Stimulated activated CD8-positive, alpha-beta memory T cell treated with anti-CD3 and anti-CD28 coated beads, Interleukin-15, amount 100 ng/mL, for 1 hour (primary cell): ENCODE data around the gene GPR152.
"Not testable (repeated sequence)": the region's sequence is repeated elsewhere in the genome, so short reads cannot be mapped to it uniquely, and the experiment has no call there.

ENCODE experiments used
- DNase-seq: peaks from one replicate; pipeline ENCODE4 v3.0.0-alpha.2; 2020; ENCODE audit warnings: low read depth

The GPR152 gene

DNA sequence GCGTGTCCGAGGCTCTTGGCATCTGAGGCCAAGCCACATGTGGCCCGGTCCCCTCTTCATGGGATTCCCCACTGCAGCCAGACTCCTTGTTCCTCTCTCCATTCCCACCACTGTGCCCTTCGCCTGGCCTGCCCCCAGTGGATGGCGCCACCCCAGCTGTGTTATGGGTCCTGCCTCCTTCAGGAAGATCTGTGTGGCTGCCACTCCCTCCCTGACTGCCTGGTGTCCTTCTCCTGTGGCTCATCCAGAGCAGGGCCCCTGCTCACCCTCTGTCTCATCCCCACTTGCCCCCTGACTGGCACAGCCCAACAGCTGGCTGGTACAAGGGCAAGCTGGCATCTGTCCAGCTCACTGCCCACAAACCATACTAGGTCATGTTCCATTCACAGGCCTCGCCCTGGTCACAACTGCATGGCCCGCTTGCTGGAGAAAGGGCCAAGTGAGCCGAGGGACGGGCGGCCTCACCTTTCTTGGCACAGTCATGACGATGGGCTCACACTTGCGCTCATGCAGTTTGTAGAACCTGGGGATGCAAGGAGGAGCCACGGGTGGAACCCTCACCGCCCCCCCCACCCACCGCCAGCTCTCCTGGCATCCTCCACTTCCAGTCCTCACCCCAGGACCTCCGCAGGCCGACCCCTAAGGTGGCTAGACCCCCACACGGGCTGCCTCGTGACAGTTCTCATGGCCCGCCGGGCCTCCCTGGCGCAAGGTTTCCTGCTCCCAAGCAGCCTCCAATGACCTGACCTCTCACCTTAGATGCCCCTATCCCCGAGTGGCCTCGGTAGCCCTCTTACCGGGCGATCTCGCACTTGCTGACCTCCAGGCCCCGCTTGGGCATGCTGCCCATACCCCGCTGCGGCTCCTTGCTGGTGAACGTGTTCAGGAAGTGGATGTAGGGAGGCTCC lies 13.0 kb downstream of the GPR152 start:
- no peak for DNase-seq

- no peak for DNase-seq
Observed at GRCh38 chr11:67438158-67438902, 14.2 kb downstream of the GPR152 start.

DNA sequence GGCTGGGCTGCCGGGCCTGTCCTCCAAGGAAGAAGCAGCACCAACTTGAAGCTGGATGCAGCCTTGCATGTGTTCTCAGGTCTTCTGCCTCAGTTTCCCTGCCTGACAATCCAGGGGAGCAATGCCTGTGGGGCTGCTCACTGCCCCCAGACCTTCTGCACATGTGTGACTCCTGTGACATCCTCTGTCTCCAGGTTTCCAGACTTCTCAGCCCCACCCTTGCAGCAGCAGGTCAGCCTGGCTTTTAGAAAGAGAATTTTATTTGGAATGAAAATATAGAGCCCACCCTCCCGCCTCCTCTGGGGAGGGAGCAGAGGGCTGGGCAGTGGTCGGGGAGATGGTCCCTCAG lies 14.7 kb downstream of the GPR152 start:
- no peak for DNase-seq

GRCh38 chr11:67437082-67437808 lies 15.3 kb downstream of the GPR152 start, which contains the start of gene PTPRCAP:
TSS of gene PTPRCAP (minus strand) at chr11:67437682. CDS start at chr11:67437619, 63 bp downstream.
- peak; percentile 54 for DNase-seq

GRCh38 chr11:67436459-67437081 lies 16.0 kb downstream of the GPR152 start:
- DNase-seq = no peak

DNA sequence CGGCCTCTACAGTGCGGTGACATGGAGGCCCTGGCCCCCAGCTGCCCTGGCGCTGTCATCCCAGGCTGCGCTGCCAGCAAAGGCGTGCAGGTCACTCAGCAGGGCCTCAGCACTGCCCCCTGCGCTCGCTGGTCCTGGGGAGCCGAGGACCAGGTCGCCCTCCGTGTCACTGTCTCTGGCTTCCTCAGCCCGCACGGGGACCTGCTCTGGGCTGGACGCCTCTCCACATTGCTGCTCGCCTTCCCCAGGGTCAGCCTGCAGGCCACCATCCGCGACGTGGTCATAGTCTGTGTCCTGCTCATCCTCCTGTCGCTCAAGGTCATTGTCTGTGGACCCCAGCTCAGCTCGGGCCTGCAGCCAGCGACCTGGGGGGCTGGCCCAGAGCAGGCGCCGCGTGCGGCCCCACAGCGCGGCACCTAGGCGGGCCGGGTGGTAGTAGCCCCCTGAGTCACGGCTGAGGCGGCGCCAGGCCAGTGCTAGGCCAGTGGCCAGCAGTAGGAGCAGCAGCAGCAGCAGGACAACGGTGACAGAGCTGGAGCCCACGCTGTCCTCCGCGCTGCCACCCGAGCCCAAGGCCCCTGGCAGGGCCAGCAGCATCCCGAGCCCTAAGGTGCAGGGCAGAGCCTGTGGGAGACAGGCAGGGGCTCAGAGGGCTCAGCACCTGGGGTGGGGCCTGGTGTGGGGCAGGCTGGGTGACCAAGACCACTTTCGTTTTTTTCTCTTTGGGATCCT lies 16.6 kb downstream of the GPR152 start:
- DNase-seq = no peak

DNA sequence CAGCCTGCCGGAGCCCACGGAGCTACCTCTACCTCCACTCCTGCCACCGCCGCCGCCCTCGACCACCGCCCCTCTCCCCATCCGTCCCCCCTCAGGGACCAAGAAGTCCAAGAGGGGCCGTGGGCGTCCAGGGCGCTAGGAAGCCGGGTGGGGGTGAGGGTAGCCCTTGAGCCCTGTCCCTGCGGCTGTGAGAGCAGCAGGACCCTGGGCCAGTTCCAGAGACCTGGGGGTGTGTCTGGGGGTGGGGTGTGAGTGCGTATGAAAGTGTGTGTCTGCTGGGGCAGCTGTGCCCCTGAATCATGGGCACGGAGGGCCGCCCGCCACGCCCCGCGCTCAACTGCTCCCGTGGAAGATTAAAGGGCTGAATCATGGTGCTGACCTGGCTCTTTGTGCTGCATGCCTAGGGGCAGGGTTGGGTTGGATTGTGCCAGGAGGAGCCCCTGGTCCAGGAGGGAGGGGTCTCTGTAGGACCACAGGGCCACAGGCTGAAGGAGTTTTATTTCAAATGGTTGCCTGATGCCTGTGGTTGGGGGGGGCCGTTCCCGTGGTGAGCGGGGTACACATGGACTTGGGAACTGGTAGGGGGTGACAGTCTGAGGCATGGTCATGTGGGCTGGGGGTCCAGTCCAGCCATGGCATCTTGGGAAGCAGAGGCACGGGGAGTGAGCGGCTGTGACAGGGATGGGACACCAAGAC lies 17.4 kb downstream of the GPR152 start:
- DNase-seq = no peak

DNA sequence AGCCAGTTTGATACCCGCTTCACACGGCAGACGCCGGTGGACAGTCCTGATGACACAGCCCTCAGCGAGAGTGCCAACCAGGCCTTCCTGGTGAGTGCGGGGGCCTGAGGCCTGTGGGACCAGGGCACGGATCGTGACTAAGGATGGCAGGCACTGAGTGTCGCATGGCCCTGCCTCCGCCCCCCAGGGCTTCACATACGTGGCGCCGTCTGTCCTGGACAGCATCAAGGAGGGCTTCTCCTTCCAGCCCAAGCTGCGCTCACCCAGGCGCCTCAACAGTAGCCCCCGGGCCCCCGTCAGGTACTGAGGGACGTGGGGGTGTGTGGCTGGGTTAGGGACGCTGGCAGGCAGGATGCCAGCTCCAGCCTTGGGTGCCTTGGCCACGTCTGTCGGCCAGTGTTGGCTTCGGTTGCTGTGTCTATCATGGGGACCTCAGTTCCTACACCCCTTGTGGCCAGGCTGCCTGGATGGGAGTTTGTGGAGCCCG lies 18.1 kb downstream of the GPR152 start:
- DNase-seq = no peak

DNA sequence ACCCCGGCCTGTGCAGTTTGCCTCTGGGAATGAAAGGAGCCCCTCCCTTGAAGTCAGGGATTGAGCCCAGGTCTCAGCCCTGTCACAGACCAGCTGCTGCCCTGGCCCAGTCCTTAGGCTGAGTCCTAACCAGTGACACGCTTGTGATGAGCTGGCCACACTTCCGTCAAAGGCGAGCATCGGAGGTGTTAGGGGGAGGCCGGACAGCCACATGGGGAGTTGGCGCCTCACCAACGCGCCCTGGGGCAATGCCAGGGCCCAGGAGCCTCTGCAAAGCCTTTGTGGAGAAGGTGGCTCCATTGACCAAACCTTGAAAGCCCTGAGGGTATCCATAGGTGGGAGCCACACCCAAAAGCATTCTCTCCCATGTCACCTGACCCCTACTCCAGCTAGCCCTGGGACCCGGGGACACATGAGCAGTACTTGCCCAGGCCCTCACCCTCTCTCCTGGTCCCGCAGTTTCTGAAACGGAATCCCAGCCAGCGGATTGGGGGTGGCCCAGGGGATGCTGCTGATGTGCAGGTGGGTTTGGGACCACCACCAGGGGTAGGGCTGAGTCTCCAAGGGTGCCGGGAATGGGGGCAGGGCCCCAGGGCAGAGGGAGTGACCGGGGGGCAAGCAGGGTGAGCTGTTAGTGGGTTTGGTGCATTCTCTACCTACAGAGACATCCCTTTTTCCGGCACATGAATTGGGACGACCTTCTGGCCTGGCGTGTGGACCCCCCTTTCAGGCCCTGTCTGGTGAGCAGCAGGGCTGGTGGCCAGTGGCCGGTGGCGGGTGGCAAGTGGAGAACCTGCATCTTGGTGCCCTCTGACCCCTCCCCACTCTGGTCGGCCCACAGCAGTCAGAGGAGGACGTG lies 18.8 kb downstream of the GPR152 start:
- DNase-seq = no peak

DNA sequence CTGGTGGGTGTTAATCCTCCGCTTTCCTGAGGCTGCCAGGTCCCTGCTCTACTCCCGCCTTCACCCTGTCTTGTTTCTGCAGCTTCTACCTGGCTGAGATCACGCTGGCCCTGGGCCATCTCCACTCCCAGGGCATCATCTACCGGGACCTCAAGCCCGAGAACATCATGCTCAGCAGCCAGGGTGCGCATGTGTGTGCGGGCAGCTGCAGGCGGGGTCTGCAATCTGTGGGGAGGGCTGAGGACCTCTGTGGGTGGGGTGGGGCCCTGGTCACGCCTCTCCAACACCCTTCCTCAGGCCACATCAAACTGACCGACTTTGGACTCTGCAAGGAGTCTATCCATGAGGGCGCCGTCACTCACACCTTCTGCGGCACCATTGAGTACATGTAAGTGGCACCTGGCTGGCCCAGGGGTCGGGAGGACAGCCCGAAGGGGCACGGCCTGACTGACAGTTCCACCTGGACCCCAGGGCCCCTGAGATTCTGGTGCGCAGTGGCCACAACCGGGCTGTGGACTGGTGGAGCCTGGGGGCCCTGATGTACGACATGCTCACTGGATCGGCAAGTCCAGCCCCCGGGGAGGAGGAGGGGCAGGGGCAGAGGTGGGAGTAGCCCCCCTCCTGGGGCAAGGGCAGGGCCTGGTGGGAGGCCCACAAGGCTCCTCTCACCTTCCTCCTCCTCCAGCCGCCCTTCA lies 19.7 kb downstream of the GPR152 start:
- DNase-seq = no peak

DNA sequence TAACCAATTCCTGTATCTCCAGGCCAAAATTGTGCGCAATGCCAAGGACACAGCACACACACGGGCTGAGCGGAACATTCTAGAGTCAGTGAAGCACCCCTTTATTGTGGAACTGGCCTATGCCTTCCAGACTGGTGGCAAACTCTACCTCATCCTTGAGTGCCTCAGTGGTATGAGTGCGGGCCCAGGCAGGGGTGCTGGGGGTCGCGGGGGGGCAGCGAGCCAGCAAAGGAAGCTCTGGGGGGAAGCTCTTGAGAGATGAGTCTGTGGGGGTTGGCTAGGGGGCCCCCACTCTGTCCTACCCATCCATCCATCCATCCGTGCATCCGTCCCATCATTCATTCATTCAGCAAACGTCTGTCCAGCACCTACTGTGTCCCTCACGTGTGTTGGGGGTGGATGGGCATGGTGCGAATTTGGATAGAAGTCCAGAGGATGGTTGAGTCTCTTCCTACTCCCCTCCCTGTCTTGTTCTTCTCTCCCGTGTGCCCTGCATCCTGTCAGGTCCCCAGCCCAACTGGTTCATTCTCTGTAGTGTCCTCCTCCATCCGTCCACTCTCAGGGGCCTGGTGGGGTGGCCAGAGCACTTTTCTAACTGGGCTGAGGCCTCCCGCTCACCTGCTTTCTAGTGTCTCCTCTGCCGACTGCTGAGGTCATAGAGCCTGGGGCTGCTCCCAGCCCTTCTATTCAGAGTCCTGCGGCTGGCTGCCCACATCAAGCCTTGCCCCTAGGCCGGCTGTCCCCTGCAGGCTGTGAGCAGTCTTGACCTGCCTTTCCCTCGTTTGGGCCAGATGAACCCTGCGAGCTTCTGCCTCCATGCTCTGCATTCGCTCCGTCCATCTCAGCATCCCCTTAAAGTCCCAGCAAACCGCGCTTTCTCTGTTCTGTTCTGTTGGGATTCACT lies 20.9 kb downstream of the GPR152 start:
- no peak for DNase-seq

DNA sequence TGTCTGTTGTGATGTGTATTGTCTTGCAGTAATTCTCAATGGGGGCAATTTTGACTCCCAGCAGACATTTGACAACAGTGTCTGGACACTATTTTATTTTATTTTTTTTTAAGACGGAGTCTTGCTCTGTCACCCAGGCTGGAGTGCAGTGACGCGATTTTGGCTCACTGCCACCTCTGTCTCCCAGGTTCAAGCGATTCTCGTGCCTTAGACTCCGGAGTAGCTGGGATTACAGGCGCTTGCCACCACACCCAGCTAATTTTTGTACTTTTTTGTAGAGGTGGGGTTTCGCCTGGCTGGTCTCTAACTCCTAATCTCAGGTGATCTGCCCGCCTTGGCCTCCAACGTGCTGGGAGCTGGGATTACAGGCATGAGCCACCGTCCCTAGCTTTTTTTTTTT lies 22.8 kb downstream of the GPR152 start:
- no peak for DNase-seq

- no peak for DNase-seq
Observed at GRCh38 chr11:67429038-67429668, 23.4 kb downstream of the GPR152 start.

DNA sequence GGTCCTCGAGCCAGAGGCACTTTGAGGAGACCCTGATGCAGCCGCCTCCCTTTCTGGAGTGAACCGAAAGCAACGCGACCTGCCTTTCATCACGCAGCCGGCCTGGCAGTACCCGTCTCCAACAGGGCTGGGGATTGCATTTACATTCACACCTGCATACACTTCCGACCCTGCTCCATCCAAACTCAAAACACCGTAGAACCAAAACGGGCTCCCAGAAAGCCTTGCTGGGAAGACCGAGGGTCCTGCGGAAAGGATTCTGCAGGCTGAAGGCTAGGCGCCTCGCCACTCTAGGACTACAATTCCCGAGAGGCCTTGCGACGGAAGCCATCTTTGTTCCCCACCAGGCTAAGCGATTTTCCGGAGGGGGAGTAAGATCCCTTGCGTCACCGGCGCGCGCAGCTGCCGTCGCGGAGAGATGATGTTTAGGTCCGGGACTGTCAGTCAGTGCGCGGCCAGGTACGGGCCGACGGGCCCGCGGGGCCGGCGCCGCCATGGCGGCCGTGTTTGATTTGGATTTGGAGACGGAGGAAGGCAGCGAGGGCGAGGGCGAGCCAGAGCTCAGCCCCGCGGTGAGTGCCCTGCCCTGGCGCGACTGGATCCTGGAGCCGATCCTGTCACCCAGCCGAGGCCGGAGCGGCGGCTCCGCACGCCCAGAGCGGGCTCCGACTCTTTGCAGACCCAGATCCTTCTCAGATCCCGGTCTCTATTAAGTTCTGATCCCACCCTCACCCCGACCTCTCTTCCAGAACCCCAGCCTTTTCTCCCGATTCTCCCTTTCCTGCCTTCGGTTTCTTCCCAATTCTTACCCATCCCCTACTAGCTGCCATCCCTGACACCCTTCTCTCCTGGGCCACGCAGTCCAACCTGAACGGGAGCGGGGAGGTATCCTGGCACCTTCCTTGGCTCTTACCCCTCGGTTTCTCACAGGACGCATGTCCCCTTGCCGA lies 24.2 kb downstream of the GPR152 start, which contains the start of gene RPS6KB2:
RPS6KB2 (plus strand) TSS at position 443 of the 950 bp plus-strand sequence; CDS start at position 495, 52 bp downstream.
- DNase-seq = peak; percentile 100

DNA sequence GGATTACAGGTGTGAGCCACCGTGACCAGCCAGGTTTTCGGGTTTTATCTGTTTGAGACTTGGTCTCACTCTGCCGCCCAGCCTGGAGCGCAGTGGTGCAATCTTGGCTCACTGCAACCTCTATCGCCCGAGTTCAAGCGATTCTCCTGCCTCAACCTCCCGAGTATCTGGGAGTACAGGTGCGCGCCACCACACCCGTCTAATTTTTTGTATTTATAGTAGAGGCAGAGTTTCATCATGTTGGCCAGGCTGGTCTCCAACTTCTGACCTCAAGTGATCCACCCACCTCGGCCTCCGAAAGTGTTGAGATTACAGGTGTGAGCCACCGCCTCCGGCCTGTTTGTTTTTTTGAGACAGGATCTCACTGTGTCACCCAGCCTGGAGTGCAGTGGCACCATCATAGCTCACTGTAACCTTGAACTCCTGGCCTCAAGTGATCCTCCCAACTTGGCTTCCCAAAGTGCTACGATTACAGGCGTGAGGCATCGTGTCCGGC lies 25.1 kb downstream of the GPR152 start:
- not testable (repeated sequence) for DNase-seq
